Measurements from ENCODE around the gene ANKRD18A. TPM values are rescaled to one million over a fixed set of nuclear protein-coding genes. Genes with fewer than 3 reads are reported as not detected.

ANKRD18A gene
- total and polyA plus RNA-seq, 2 of the 8 experiments (the other 6 are each of a cell fraction or from before 2014, with no cell fraction given) = 0.68 to 4.0 TPM

DNA sequence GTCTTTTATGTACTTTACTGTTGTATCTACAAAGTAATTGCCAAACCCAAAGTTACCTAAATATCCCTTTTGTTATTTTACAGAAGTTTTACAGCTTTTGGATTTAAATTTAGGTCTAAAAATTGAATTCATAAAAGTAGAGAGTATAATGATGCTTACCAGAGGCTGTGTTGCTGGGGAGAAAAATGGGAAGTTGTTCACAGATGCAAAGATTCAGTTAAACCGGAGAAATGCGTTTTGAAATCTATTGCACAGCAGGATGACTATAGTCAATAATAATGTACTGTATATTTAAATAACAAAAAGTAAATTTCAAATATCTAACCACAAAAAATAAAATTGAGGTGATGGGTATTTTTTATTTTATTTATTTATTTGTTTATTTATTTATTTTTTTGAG lies 2.6 kb upstream of the ANKRD18A start (continued):
- TF ChIP-seq CTCF (IDR thresholded peaks at IDR 0.05; ENCODE audit: control extremely low read depth in 1 of 3, insufficient read depth in 1 of 3, low read depth in 1 of 3, low read length in 3 of 3) = no peak
- TF ChIP-seq HDAC2 (IDR thresholded peaks at IDR 0.05; ENCODE audit: borderline replicate concordance in 1 of 2, low read depth in 2 of 2, low read length in 2 of 2) = no peak
- no peak for TF ChIP-seq MAFK (IDR thresholded peaks at IDR 0.05; ENCODE audit: low read depth, low read length)
- TF ChIP-seq TAF1 (IDR thresholded peaks at IDR 0.05; ENCODE audit: low read depth, low read length) = no peak
- TF ChIP-seq POLR2AphosphoS5 (IDR thresholded peaks at IDR 0.05; ENCODE audit: low read depth, low read length) = no peak
- TF ChIP-seq JUN (IDR thresholded peaks at IDR 0.05; ENCODE audit: low read depth, low read length) = no peak
- TF ChIP-seq SIN3A (conservative IDR thresholded peaks at IDR 0.05 in 1 of 2, IDR thresholded peaks at IDR 0.05 in 1 of 2; ENCODE audit: low read depth in 1 of 2, low read length in 2 of 2) = no peak
- no peak for TF ChIP-seq ATF3 (IDR thresholded peaks at IDR 0.05; ENCODE audit: insufficient read depth, low read depth, low read length)
- TF ChIP-seq SP1 (IDR thresholded peaks at IDR 0.05; ENCODE audit: low read depth, low read length) = no peak
- no peak for TF ChIP-seq CBX5 (IDR thresholded peaks at IDR 0.05; ENCODE audit: low read depth, low read length)

All from H1 (cell line).